H9 (cell line): ENCODE measurements around the gene CARHSP1. TPM values are rescaled to one million over a fixed set of nuclear protein-coding genes. Genes with fewer than 3 reads are reported as not detected.
"Not testable (repeated sequence)": the region's sequence is repeated elsewhere in the genome, so short reads cannot be mapped to it uniquely, and the experiment has no call there.

Source experiments
- DNase-seq: peaks from one replicate; pipeline ENCODE4 v3.0.0-alpha.2; 2017
- H2AFZ ChIP-seq: one replicate; pipeline ENCODE4 v1.6.1; 2013; ENCODE audit warnings: mild to moderate bottlenecking, low read length, control low read depth, moderate library complexity
- H2AK5ac ChIP-seq: 2 replicates; pipeline ENCODE4 v1.6.1; 2013; ENCODE audit warnings: low read length, control low read depth, mixed read lengths; ENCODE audit not compliant: insufficient read length
- H2BK120ac ChIP-seq: one replicate; pipeline ENCODE4 v1.6.1; 2013; ENCODE audit warnings: low read depth, mild to moderate bottlenecking, low read length, control low read depth, inconsistent platforms; ENCODE audit not compliant: poor library complexity, severe bottlenecking
- H2BK12ac ChIP-seq: 2 replicates; pipeline ENCODE4 v1.6.1; 2013; ENCODE audit warnings: low read length, control low read depth, mixed read lengths, low read depth; ENCODE audit not compliant: insufficient read length
- H2BK15ac ChIP-seq: 2 replicates; pipeline ENCODE4 v1.6.1; 2013; ENCODE audit warnings: low read depth, low read length, control low read depth
- H2BK20ac ChIP-seq: one replicate; pipeline ENCODE4 v1.6.1; 2013; ENCODE audit warnings: low read depth, mild to moderate bottlenecking, low read length, control low read depth, inconsistent platforms; ENCODE audit not compliant: poor library complexity, severe bottlenecking
- H2BK5ac ChIP-seq: 2 replicates; pipeline ENCODE4 v1.6.1; 2013; ENCODE audit warnings: low read length, control low read depth, mixed read lengths; ENCODE audit not compliant: insufficient read length
- H3K14ac ChIP-seq: 2 replicates; pipeline ENCODE4 v1.6.1; 2013; ENCODE audit warnings: low read length, control low read depth; ENCODE audit not compliant: insufficient read depth
- H3K18ac ChIP-seq: 2 replicates; pipeline ENCODE4 v1.6.1; 2013; ENCODE audit warnings: low read depth, mild to moderate bottlenecking, mixed read lengths, low read length, control low read depth; ENCODE audit not compliant: insufficient read length
- H3K23ac ChIP-seq: 2 replicates; pipeline ENCODE4 v1.6.1; 2013; ENCODE audit warnings: low read length, control low read depth, mixed read lengths, low read depth; ENCODE audit not compliant: insufficient read length
- H3K23me2 ChIP-seq: 2 replicates; pipeline ENCODE4 v1.6.1; 2013; ENCODE audit warnings: low read depth, mild to moderate bottlenecking, mixed read lengths, low read length, control low read depth; ENCODE audit not compliant: insufficient read length, poor library complexity, severe bottlenecking
- H3K27ac ChIP-seq: 2 replicates; pipeline ENCODE4 v1.5.1; 2013; ENCODE audit warnings: low read length, control low read depth, mixed read lengths, low read depth; ENCODE audit not compliant: insufficient read length
- H3K27me3 ChIP-seq: 2 replicates; pipeline ENCODE4 v1.6.1; 2013; ENCODE audit warnings: low read length, control low read depth, inconsistent platforms; ENCODE audit not compliant: insufficient read depth
- H3K4ac ChIP-seq: 2 replicates; pipeline ENCODE4 v1.6.1; 2013; ENCODE audit warnings: low read depth, mild to moderate bottlenecking, control low read depth, inconsistent platforms, low read length, moderate library complexity
- H3K4me1 ChIP-seq: 2 replicates; pipeline ENCODE4 v1.6.1; 2013; ENCODE audit warnings: low read length, control low read depth, inconsistent platforms; ENCODE audit not compliant: insufficient read depth
- H3K4me2 ChIP-seq: 2 replicates; pipeline ENCODE4 v1.6.1; 2013; ENCODE audit warnings: low read length, control low read depth, mixed read lengths; ENCODE audit not compliant: insufficient read length, insufficient read depth
- H3K56ac ChIP-seq: 2 replicates; pipeline ENCODE4 v1.6.1; 2013; ENCODE audit warnings: low read depth, mild to moderate bottlenecking, mixed read lengths, low read length, control low read depth; ENCODE audit not compliant: insufficient read length
- H3K79me1 ChIP-seq: 2 replicates; pipeline ENCODE4 v1.6.1; 2013; ENCODE audit warnings: low read depth, mild to moderate bottlenecking, moderate library complexity, low read length, control low read depth, inconsistent platforms; ENCODE audit not compliant: insufficient read depth, poor library complexity, severe bottlenecking
- H3K79me2 ChIP-seq: 2 replicates; pipeline ENCODE4 v1.6.1; 2013; ENCODE audit warnings: low read length, control low read depth, inconsistent platforms; ENCODE audit not compliant: insufficient read depth
- H3K9ac ChIP-seq: 2 replicates; pipeline ENCODE4 v1.6.1; 2013; ENCODE audit warnings: low read length, control low read depth, mixed read lengths; ENCODE audit not compliant: insufficient read length; ENCODE audit errors: extremely low read depth
- H3K9me3 ChIP-seq: one replicate; pipeline ENCODE4 v1.6.1; 2013; ENCODE audit warnings: low read depth, low read length, inconsistent platforms; ENCODE audit not compliant: control insufficient read depth
- H3T11ph ChIP-seq: one replicate; pipeline ENCODE4 v1.6.1; 2013; ENCODE audit warnings: mild to moderate bottlenecking, low read length, control low read depth, inconsistent platforms
- H4K20me1 ChIP-seq: one replicate; pipeline ENCODE4 v1.6.1; 2013; ENCODE audit not compliant: control insufficient read depth, insufficient read length, insufficient read depth
- H4K5ac ChIP-seq: 2 replicates; pipeline ENCODE4 v1.6.1; 2013; ENCODE audit warnings: low read depth, mild to moderate bottlenecking, mixed read lengths, low read length, control low read depth; ENCODE audit not compliant: insufficient read length
- H4K8ac ChIP-seq: replicated peaks from 2 replicates; pipeline ENCODE4 v1.6.1; 2013; ENCODE audit warnings: low read length, control low read depth, mixed read lengths, low read depth; ENCODE audit not compliant: insufficient read length
- H4K91ac ChIP-seq: 2 replicates; pipeline ENCODE4 v1.6.1; 2013; ENCODE audit warnings: low read depth, mild to moderate bottlenecking, moderate library complexity, mixed read lengths, low read length, control low read depth; ENCODE audit not compliant: insufficient read length
- H3K27ac Mint-ChIP-seq, 3 experiments: 2 replicates in 2 of 3; 3 replicates in 1 of 3; pipeline ENCODE4 v1.8.0; 2020 to 2021; ENCODE audit warnings: mixed read lengths in 3 of 3, mild to moderate bottlenecking in 1 of 3, moderate library complexity in 1 of 3
- H3K27me3 Mint-ChIP-seq: 2 replicates; pipeline ENCODE4 v1.8.0; 2021; ENCODE audit warnings: low read depth, mild to moderate bottlenecking, moderate library complexity, mixed read lengths
- H3K36me3 Mint-ChIP-seq, 3 experiments: 2 replicates in 2 of 3; 3 replicates in 1 of 3; pipeline ENCODE4 v1.8.0; 2020 to 2021; ENCODE audit warnings: low read depth in 3 of 3, mixed read lengths in 3 of 3; ENCODE audit not compliant: insufficient read depth in 1 of 3
- H3K4me1 Mint-ChIP-seq, 2 experiments: 2 replicates each; pipeline ENCODE4 v1.8.0; 2020; ENCODE audit warnings: mixed read lengths in 2 of 2
- H3K4me3 Mint-ChIP-seq, 2 experiments: 2 replicates in 1 of 2; 3 replicates in 1 of 2; pipeline ENCODE4 v1.8.0; 2020 to 2021; ENCODE audit warnings: mild to moderate bottlenecking in 2 of 2, mixed read lengths in 2 of 2, moderate library complexity in 1 of 2
- H3K9me3 Mint-ChIP-seq, 2 experiments: 2 replicates in 1 of 2; 3 replicates in 1 of 2; pipeline ENCODE4 v1.8.0; 2020; ENCODE audit warnings: mild to moderate bottlenecking in 2 of 2, mixed read lengths in 2 of 2, moderate library complexity in 1 of 2
- CTCF ChIP-seq: fragments of 200-600 bp; sonication (generic); conservative IDR thresholded peaks from 3 replicates; pipeline ENCODE4 v1.8.0; 2021; ENCODE audit warnings: antibody characterized with exemption, mild to moderate bottlenecking
- WGBS: extraction: QIAGEN DNeasy Blood & Tissue Kit; methylation state at CpG from one replicate; pipeline ENCODE4 v1.1.7; 2013; ENCODE audit warnings: missing lambda C conversion rate, low lambda C conversion rate, mixed read lengths; ENCODE audit not compliant: insufficient read length; ENCODE audit errors: extremely low coverage; 5-methylcytosine and 5-hydroxymethylcytosine counted together
- total RNA-seq: library from RNA; stranded (reverse); gene quantifications from 2 replicates; pipeline ENCODE4 v1.2.1, GENCODE V29; 2021

CARHSP1 gene
- total RNA-seq, 1 experiment from 2014 or later = 194 TPM

- H3K56ac ChIP-seq = no peak overlapping the region
- WGBS = no CpG with 5 or more reads among the region's 7 CpGs
- H3K4me1 ChIP-seq = no peaks in the 10 kb centered on the region
- H2AFZ ChIP-seq = no peak overlapping the region
- H3K4me3 Mint-ChIP-seq = no peak overlapping the region; a peak in 1 of 5 replicates
- H3K23ac ChIP-seq = no peak overlapping the region
- no peak overlapping the region for H3K14ac ChIP-seq
- no peak overlapping the region for H3K9ac ChIP-seq
- no peaks in the 10 kb centered on the region; the same call in 1 of the 2 replicates for H3K27me3 Mint-ChIP-seq
- no peak overlapping the region for H3K4ac ChIP-seq
- H3K4me2 ChIP-seq = no peak overlapping the region
- H3K27ac Mint-ChIP-seq = peak overlapping the region in 1 of 3 experiments; percentile 82; a peak in 1 of 7 replicates
- H4K20me1 ChIP-seq = peaks cover 4% of the 10 kb centered on the region
- no peak overlapping the region for H2BK12ac ChIP-seq
- no peaks in the 10 kb centered on the region; a peak in 1 of 5 replicates for H3K9me3 Mint-ChIP-seq
- H3K23me2 ChIP-seq = no peaks in the 10 kb centered on the region
- no peak overlapping the region for H2BK120ac ChIP-seq
- H3K27me3 ChIP-seq = no peaks in the 10 kb centered on the region
- H3K79me2 ChIP-seq = no peaks in the 10 kb centered on the region
- H2AK5ac ChIP-seq = no peak overlapping the region
- no peak overlapping the region for H3K18ac ChIP-seq
- no peak for TF ChIP-seq CTCF
- H3K27ac ChIP-seq = no peak overlapping the region
- DNase-seq = no peak
- no peak overlapping the region for H2BK15ac ChIP-seq
- H4K8ac ChIP-seq = no peak overlapping the region
- H4K91ac ChIP-seq = no peak overlapping the region
- no peaks in the 10 kb centered on the region for H3K9me3 ChIP-seq
- H3K4me1 Mint-ChIP-seq = peaks cover 38 to 45% of the 10 kb centered on the region in 2 experiments
- H2BK5ac ChIP-seq = no peak overlapping the region
- no peaks in the 10 kb centered on the region for H3K79me1 ChIP-seq
- no peak overlapping the region for H3T11ph ChIP-seq
- no peak overlapping the region for H2BK20ac ChIP-seq
- peaks cover 23 to 57% (median 40%) of the 10 kb centered on the region in 3 experiments for H3K36me3 Mint-ChIP-seq
- no peak overlapping the region for H4K5ac ChIP-seq
Measured at GRCh38 chr16:8845699-8846298, 23.0 kb downstream of the CARHSP1 start.

DNA sequence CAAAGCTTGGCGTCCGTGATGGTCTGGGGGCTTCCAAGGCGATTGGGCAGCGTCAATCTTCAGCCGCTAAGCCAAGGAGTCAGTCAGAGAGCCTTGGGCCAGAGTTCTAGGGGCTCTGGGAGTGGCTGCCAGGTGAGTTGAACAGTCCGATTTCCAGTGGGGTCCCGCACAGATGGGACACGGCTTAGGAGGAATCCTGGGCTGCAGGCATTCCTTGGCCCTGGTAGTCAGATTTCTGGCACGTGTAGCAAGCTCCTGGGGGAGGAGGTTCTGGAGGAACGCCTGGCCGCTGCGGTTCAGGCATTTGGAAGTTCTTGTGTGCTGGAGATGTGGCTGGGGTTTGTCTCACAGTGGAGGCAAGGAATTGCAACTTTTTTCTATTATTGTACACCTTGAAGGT, 25.5 kb downstream of the CARHSP1 start:
- not testable (repeated sequence) for H3K4me3 Mint-ChIP-seq, H3K9ac ChIP-seq, H3K23me2 ChIP-seq, H2BK20ac ChIP-seq, H3T11ph ChIP-seq, H2BK120ac ChIP-seq, H3K27ac ChIP-seq, H4K91ac ChIP-seq, H3K79me1 ChIP-seq, H3K9me3 Mint-ChIP-seq, H3K4ac ChIP-seq, H2BK5ac ChIP-seq, H4K8ac ChIP-seq, H3K27ac Mint-ChIP-seq, H3K4me2 ChIP-seq, H3K14ac ChIP-seq, H4K5ac ChIP-seq, H3K27me3 Mint-ChIP-seq, H4K20me1 ChIP-seq, DNase-seq, H2BK12ac ChIP-seq, H3K79me2 ChIP-seq, H3K9me3 ChIP-seq, H2AK5ac ChIP-seq, H3K18ac ChIP-seq, H2BK15ac ChIP-seq, H3K56ac ChIP-seq, H3K27me3 ChIP-seq, H3K23ac ChIP-seq, H3K4me1 ChIP-seq, H2AFZ ChIP-seq
- H3K36me3 Mint-ChIP-seq = peaks cover 13 to 32% (median 19%) of the 10 kb centered on the region in 3 experiments
- H3K4me1 Mint-ChIP-seq = peaks cover 25 to 29% of the 10 kb centered on the region in 2 experiments
- WGBS = no CpG with 5 or more reads among the region's 12 CpGs
